RWPE2 (cell line): ENCODE results near the gene ZNF414.
A peak's percentile ranks its signal among the peaks of the same experiment; 100 is the strongest.

Experiments
- ATAC-seq: fragments of 200-7000 bp; cut with Tn5 transposase; 3 replicates; pipeline ENCODE4 v1.9.1; 2021; ENCODE audit warnings: low read depth
- DNase-seq: peaks from one replicate; pipeline ENCODE4 v3.0.0-alpha.2; 2020; ENCODE audit warnings: low spot score
- H3K27ac ChIP-seq: fragments of 450-650 bp; 2 replicates; pipeline ENCODE4 v1.5.1; 2017; ENCODE audit warnings: mild to moderate bottlenecking; ENCODE audit not compliant: poor library complexity, severe bottlenecking
- H3K27me3 ChIP-seq: fragments of 250-450 bp; sonication (Bioruptor Pico); 2 replicates; pipeline ENCODE4 v1.5.1; 2021; ENCODE audit warnings: mild to moderate bottlenecking, moderate library complexity; ENCODE audit not compliant: insufficient read depth, poor library complexity, severe bottlenecking
- H3K36me3 ChIP-seq: fragments of 250-450 bp; sonication (Bioruptor Pico); 2 replicates; pipeline ENCODE4 v1.5.1; 2020; ENCODE audit warnings: low read depth, mild to moderate bottlenecking, moderate library complexity
- H3K4me1 ChIP-seq: fragments of 250-450 bp; sonication (Bioruptor Pico); 2 replicates; pipeline ENCODE4 v1.5.1; 2021; ENCODE audit warnings: mild to moderate bottlenecking, moderate library complexity; ENCODE audit not compliant: insufficient read depth, poor library complexity, severe bottlenecking
- H3K4me3 ChIP-seq: fragments of 250-450 bp; sonication (Bioruptor Pico); 2 replicates; pipeline ENCODE4 v1.5.1; 2021; ENCODE audit warnings: mild to moderate bottlenecking, moderate library complexity; ENCODE audit not compliant: severe bottlenecking
- H3K9me3 ChIP-seq: fragments of 250-450 bp; sonication (Bioruptor Pico); 2 replicates; pipeline ENCODE4 v1.5.1; 2021; ENCODE audit warnings: mild to moderate bottlenecking, moderate library complexity; ENCODE audit not compliant: severe bottlenecking
- CTCF ChIP-seq: fragments of 450-650 bp; IDR thresholded peaks from one replicate; pipeline ENCODE4 v1.5.1; 2017; ENCODE audit warnings: mild to moderate bottlenecking, moderate library complexity; ENCODE audit not compliant: poor library complexity, severe bottlenecking

ZNF414 gene

GRCh38 chr19:8512115-8512967 is 1.6 kb downstream of the ZNF414 start:
- DNase-seq (no peak), ATAC-seq (no peak)
- Histone ChIP-seq H3K27ac (peak overlapping the region; percentile 77), H3K36me3 (peaks cover 4% of the 10 kb centered on the region; the same call in 1 of the 2 replicates), H3K27me3 (no peaks in the 10 kb centered on the region), H3K9me3 (no peaks in the 10 kb centered on the region), H3K4me1 (peaks cover 4% of the 10 kb centered on the region), H3K4me3 (no peak overlapping the region)
- no peak for TF ChIP-seq CTCF

- Histone ChIP-seq H3K27me3 (no peaks in the 10 kb centered on the region), H3K4me1 (peaks cover 4% of the 10 kb centered on the region), H3K4me3 (no peak overlapping the region), H3K36me3 (peaks cover 4% of the 10 kb centered on the region; the same call in 1 of the 2 replicates), H3K27ac (no peak overlapping the region), H3K9me3 (no peaks in the 10 kb centered on the region)
- TF ChIP-seq CTCF = no peak
- no peak for ATAC-seq
- DNase-seq = no peak
Measured at GRCh38 chr19:8511573-8512101, 2.3 kb downstream of the ZNF414 start.

GRCh38 chr19:8510589-8511115 is 3.3 kb downstream of the ZNF414 start:
- ATAC-seq (no peak), DNase-seq (no peak)
- TF ChIP-seq CTCF = no peak
- no peaks in the 10 kb centered on the region for H3K27me3 ChIP-seq
- peaks cover 4% of the 10 kb centered on the region; the same call in 1 of the 2 replicates for H3K36me3 ChIP-seq
- no peaks in the 10 kb centered on the region for H3K9me3 ChIP-seq
- no peak overlapping the region for H3K4me3 ChIP-seq
- no peak overlapping the region for H3K27ac ChIP-seq
- peaks cover 4% of the 10 kb centered on the region for H3K4me1 ChIP-seq

GRCh38 chr19:8506402-8506957 is 7.5 kb downstream of the ZNF414 start:
- peak overlapping the region; percentile 36 for H3K4me3 ChIP-seq
- peaks cover 4% of the 10 kb centered on the region; the same call in 1 of the 2 replicates for H3K36me3 ChIP-seq
- H3K9me3 ChIP-seq = no peaks in the 10 kb centered on the region
- DNase-seq (no peak), ATAC-seq (no peak; the same call in 2 of the 3 replicates)
- H3K4me1 ChIP-seq = no peaks in the 10 kb centered on the region
- H3K27ac ChIP-seq = no peak overlapping the region
- H3K27me3 ChIP-seq = no peaks in the 10 kb centered on the region
- TF ChIP-seq CTCF = peak; percentile 61
